ENCODE measurements around the gene RAB30.

The RAB30 gene

GRCh38 chr11:83007909-83008580, 63.7 kb downstream of the RAB30 start:
- no peak for DNase-seq

DNA sequence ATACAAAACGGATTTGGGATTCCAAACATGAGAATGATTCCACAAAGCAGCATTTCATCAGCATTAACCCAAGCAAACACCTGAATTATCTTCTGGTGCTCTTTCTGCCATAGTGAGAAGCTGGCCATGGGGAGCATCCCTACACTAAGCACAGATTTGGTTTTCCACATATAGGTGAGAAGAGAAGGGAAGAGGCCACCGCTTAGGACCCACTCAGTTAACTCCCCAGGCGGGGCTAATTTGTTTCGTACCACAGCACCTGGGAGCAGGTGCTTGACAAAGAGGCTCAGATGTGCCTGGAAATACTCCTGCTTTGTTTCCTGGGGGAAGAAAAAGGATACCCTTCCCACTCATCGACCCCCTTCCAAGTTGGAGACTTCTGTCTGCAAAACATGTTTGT, 64.2 kb downstream of the RAB30 start:
- DNase-seq: no peak

DNA sequence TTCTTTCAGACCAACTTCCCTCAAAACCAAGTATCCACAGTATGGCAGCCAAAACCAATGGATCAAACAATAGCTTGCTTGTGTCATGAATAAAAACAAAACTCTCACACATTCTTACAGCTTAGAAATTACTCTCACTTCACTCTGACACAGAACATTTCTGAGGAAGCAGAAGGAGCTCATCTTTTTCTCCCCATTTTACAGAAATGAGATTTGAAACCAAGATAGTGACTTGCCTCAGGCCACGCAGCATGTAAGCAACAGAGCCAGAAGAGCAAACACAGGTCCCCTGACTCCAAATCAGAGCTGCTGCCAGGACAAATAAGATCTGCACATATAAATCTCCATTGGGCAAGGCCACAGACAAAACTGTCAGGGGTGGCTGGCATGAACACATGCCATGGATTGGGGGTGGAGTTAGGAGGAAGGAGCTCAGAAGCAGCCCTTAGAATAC, 64.8 kb downstream of the RAB30 start:
- no peak for DNase-seq

DNA sequence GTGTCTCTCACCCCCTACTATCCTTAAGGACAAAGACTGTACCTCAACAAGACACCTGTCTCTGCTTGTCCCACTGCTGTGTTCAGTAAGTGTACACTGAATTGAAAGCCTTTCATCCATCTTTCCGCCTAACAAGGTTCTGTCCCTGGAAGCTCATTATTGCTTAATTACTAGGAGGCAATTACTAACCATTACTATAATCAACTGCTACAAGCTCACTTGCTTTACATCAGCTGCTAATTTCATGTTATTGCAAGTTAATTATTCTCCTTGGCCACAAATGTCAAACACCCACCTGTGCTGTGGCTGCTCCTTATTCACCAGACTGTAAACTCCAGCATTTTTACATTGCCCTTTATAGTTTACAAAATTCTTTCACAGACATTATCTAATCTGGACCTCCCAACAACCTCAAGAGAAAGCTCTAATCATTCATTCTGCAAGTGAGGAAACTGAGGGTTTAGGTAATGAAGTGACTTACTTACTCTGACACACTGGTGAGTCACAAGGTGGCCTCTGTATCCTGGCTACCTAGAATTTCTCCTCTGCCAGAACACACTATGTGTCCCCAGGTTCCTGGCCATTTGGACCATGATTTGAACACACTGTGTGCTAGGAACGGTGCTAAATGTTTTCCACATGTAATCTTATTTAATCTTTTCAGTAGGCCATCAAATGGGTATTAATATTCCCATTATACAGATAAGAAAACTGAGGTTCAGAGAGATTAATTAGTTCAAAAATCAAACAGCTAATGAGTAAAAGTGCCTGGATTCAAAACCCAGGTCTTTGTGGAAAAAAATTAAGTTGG, 66.7 kb downstream of the RAB30 start:
- no peak for DNase-seq

DNA sequence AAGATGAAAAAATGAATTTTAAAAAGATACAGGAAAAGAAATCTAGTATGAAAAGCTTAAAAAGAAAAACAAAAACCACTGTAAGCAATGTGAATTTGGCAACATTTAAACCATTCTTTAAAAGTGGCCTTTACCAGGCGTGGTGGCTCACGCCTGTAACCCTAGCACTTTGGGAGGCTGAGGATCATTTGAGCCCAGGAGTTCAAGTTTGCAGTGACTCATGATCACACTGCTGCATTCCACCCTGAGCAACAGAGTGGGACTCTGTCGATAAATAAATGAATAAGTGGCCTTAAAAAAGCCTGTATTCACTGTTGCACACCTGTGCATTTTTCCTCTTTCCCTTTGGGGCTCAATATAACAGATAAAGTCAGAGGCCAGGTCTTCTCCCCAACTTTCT, 69.2 kb downstream of the RAB30 start:
- no peak for DNase-seq

DNA sequence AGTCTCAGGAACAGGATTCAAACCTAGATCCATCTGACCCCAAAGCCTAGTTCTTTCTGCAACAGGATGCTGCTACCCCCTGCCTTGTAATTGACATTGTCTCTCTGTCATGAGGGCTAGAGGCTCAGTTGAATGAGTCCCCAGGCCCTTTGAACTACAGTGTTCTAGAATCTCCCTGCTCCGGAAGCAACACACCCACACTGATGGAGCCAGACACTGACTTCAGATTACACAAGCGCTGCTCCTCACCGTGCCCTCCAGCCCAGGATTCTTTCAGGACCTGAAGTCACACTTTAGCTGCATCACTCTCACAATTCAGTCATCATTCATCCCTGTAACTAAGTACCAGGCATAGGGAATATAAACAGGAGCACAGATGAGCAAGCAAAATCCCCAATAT, 69.6 kb downstream of the RAB30 start:
- DNase-seq: no peak

- DNase-seq: no peak
These were observed 71.3 kb downstream of the RAB30 start for GRCh38 chr11:83000381-83000780.

GRCh38 chr11:82999232-82999631, 72.5 kb downstream of the RAB30 start:
- DNase-seq: no peak

GRCh38 chr11:82998697-82999096, 73.0 kb downstream of the RAB30 start:
- DNase-seq: no peak

DNA sequence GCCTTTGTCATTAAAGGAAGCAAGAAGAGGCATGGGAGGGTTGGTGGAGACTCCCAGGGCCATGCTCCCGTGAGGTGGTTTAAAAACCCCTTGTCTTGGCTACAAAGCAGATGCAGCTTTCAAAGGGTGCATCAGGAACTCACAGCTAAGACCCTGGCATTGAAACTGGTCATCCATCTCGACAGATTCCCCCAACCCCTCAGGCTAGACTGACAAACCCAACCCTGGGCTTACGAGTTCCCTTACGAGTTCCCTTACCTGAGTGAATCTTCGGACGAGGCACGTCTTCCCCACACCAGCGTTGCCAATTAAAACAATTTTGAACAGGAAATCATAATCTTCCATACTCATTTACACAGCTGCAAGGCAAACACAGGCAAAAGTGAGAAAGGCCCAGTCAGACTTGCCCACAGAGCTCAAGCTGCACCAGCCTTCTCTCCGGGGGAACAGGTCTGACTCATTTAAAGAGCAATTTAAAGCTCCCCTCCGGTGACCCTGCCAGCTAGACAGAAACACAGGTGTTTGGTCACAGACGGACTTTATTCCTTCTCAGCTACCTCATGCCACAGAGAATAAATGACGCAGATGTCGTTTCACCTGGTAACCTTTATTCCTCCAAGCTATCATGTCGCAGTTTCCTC, 74.6 kb downstream of the RAB30 start:
- no peak for DNase-seq

GRCh38 chr11:82995754-82996398, 75.8 kb downstream of the RAB30 start:
- no peak for DNase-seq

DNA sequence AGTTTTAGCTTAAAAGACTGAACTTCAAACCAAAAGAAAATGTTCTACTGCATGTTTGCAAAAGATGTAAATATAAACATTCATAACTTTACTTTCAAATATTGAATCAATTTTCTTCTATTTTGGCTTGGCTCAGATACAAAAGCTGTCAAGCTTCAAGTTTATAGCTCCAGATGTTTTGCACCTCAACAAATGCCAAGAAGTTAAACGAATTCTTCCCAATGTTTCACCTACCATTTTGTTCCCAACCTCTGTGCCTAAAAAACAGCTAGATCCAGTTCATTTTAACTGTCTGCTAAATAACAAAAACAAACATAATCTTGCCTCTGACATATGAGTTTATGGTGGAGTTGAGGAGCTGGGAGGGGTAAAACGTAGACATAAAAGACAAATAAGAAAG, 76.5 kb downstream of the RAB30 start:
- DNase-seq: no peak

- no peak for DNase-seq
These were observed 77.0 kb downstream of the RAB30 start for GRCh38 chr11:82994604-82995230.

DNA sequence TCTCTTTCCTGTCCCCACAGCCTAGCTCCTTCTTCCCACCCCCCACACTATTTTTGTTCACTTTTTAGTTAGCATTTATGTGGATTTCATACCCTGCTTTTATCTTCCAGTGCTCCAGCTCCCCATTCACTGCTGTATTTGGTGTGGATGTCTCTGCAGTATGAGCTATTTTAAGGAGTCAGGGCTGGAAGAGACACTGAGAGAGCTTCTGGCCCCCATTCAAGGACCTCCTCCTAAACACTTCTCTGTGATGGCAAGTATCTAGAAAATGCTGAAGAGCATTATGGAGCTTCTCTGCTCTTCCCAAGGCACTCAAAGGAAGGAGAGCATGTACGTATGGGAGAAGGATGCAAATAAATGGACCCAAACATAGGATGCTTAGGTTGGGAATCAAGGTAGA, 79.5 kb downstream of the RAB30 start:
- DNase-seq: no peak

DNA sequence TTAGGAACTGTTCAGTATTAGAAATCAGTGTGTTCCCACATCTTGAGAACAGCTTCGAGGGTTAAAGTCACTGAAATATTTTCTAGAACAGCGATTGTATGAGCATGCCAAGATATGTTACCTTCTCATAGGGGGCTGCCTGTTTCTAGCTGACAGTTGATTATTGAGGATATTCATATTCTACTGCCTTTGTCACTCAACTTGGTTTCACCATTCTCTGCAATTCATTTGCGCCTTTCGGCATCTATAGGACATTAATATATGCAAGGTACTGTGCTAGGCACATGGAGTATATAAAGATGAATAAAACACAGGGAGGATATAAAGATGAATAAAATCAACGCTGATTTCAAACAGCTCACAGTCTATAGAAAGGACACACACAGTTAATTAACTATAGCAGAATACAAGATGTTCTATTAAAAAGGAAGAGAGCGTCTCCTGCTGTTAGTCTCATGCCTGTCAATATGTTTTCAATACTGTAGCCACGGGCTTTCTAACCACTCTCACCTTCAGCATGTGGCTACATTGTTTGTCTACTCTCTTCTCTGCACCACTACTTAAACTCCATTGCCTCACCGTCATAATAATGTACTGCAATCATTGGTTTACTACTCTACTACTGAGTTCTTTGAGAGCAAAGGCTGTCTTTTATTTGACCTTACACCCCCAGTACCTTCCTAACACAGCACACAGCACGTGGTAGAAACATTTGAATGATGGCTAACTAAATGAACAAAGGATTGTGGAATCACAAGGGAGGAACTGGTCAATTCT, 81.9 kb downstream of the RAB30 start:
- DNase-seq: no peak

GRCh38 chr11:82988936-82989627, 82.6 kb downstream of the RAB30 start:
- no peak for DNase-seq

- no peak for DNase-seq
These were observed 83.7 kb downstream of the RAB30 start for GRCh38 chr11:82987997-82988396.

GRCh38 chr11:82986446-82986845, 85.3 kb downstream of the RAB30 start:
- DNase-seq: no peak

- no peak for DNase-seq
These were observed 89.8 kb downstream of the RAB30 start for GRCh38 chr11:82981852-82982251.

DNA sequence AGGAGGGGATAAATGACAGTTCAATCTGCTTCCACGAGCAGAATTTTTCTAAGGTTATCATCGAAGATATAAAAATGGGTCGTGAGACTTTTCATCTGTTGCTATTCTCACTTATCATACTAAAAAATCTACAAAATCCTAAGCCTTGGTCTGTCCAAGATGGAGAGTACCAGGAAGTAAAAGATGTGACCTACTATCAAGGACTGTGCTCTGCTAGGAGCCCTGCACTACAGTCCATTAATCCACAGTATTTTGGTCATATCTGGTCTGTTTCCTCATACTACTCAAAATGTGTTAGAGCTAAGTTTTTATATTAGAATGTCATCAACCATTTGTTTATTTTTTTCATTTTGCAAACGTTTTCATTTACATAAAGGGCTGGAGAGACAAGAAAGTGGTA, 90.8 kb downstream of the RAB30 start:
- no peak for DNase-seq

DNA sequence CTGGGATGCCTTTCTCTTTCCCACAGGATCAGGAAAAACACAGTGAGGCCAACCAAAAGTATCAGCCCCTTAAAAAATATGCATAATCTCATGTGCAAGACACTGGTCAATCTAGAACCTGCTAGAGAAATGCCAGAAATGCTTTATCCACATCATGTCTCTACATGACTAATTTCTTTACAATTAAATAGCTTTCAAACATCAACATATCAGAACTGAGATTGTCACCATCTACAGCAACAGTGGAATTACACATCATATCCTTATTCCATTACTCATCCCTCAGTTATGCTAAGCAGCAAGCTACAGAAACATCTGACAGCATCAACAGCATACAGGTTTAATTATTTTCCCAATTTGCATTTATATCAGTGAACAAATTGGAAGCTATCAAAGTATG, 91.4 kb downstream of the RAB30 start:
- DNase-seq: no peak

GRCh38 chr11:82979824-82980223, 91.9 kb downstream of the RAB30 start:
- no peak for DNase-seq
